ENCODE data around the gene GPRC5C. TPM values are rescaled to one million over a fixed set of nuclear protein-coding genes. Genes with fewer than 3 reads are reported as not detected.
A peak's percentile ranks its signal among the peaks of the same experiment; 100 is the strongest.

GPRC5C gene
- total RNA-seq, 1 experiment from 2014 or later: 15.5 TPM

GRCh38 chr17:74442291-74442669 is 10.4 kb downstream of the GPRC5C start:
- H3K79me2 ChIP-seq (ENCODE audit: insufficient read depth, low read length): no peaks in the 10 kb centered on the region

More at GRCh38 chr17:74442291-74442669, 10.4 kb downstream of the GPRC5C start:
- H3K9me3 ChIP-seq (ENCODE audit: control insufficient read depth, low read depth, low read length): no peaks in the 10 kb centered on the region
- H4K91ac ChIP-seq (ENCODE audit: insufficient read length, low read depth, low read length): no peak overlapping the region
- H2BK20ac ChIP-seq (ENCODE audit: low read depth, low read length, poor library complexity, severe bottlenecking): no peak overlapping the region
- no peak overlapping the region for H4K5ac ChIP-seq (ENCODE audit: insufficient read length, low read depth, low read length)
- no peak overlapping the region for H3T11ph ChIP-seq (ENCODE audit: low read length)
- H3K27ac ChIP-seq (ENCODE audit: insufficient read length, low read depth, low read length): no peak overlapping the region
- no peak overlapping the region for H3K18ac ChIP-seq (ENCODE audit: insufficient read length, low read depth, low read length)
- peaks cover 4 to 6% of the 10 kb centered on the region in 2 experiments; a peak in 4 of 5 replicates for H3K9me3 Mint-ChIP-seq
- H2BK12ac ChIP-seq (ENCODE audit: insufficient read length, low read depth, low read length): no peak overlapping the region
- no peaks in the 10 kb centered on the region for H3K23me2 ChIP-seq (ENCODE audit: insufficient read length, low read depth, low read length, poor library complexity, severe bottlenecking)
- H2AK5ac ChIP-seq (ENCODE audit: insufficient read length, low read length): no peak overlapping the region
- H3K23ac ChIP-seq (ENCODE audit: insufficient read length, low read depth, low read length): no peak overlapping the region
- no peaks in the 10 kb centered on the region; the same call in 1 of the 2 replicates for H3K4me1 ChIP-seq (ENCODE audit: insufficient read depth, low read length)
- H3K79me1 ChIP-seq (ENCODE audit: insufficient read depth, low read depth, low read length, poor library complexity, severe bottlenecking): no peaks in the 10 kb centered on the region
- H3K36me3 Mint-ChIP-seq (ENCODE audit: insufficient read depth in 1 of 3, low read depth in 3 of 3): peaks cover 4 to 33% (median 8%) of the 10 kb centered on the region in 3 experiments; a peak in 6 of 7 replicates
- H3K4ac ChIP-seq (ENCODE audit: low read depth, low read length): no peak overlapping the region
- peak overlapping the region in 1 of 2 experiments; percentile 9; a peak in 1 of 5 replicates for H3K4me3 Mint-ChIP-seq
- peak overlapping the region; percentile 12 for H3K4me2 ChIP-seq (ENCODE audit: insufficient read depth, insufficient read length, low read length)
- H4K8ac ChIP-seq (replicated peaks; ENCODE audit: insufficient read length, low read depth, low read length): no peak overlapping the region
- H3K9ac ChIP-seq (ENCODE audit: extremely low read depth, insufficient read length, low read length): no peak overlapping the region
- no CpG with 5 or more reads among the region's 6 CpGs for WGBS (ENCODE audit: extremely low coverage, insufficient read length, low lambda C conversion rate)
- no peak overlapping the region for H2BK15ac ChIP-seq (ENCODE audit: low read depth, low read length)
- peaks cover 19 to 29% of the 10 kb centered on the region in 2 experiments for H3K4me1 Mint-ChIP-seq
- TF ChIP-seq, protein P1, sequence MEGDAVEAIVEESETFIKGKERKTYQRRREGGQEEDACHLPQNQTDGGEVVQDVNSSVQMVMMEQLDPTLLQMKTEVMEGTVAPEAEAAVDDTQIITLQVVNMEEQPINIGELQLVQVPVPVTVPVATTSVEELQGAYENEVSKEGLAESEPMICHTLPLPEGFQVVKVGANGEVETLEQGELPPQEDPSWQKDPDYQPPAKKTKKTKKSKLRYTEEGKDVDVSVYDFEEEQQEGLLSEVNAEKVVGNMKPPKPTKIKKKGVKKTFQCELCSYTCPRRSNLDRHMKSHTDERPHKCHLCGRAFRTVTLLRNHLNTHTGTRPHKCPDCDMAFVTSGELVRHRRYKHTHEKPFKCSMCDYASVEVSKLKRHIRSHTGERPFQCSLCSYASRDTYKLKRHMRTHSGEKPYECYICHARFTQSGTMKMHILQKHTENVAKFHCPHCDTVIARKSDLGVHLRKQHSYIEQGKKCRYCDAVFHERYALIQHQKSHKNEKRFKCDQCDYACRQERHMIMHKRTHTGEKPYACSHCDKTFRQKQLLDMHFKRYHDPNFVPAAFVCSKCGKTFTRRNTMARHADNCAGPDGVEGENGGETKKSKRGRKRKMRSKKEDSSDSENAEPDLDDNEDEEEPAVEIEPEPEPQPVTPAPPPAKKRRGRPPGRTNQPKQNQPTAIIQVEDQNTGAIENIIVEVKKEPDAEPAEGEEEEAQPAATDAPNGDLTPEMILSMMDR (conservative IDR thresholded peaks at IDR 0.05): no peak
- H3K27me3 ChIP-seq (ENCODE audit: insufficient read depth, low read length): no peaks in the 10 kb centered on the region
- no peak overlapping the region for H3K56ac ChIP-seq (ENCODE audit: insufficient read length, low read depth, low read length)
- peaks cover 4% of the 10 kb centered on the region for H3K27me3 Mint-ChIP-seq (ENCODE audit: low read depth)
- H4K20me1 ChIP-seq (ENCODE audit: control insufficient read depth, insufficient read depth, insufficient read length): no peaks in the 10 kb centered on the region
- peak overlapping the region in 2 of 3 experiments; percentile 31 to 94; a peak in 3 of 7 replicates for H3K27ac Mint-ChIP-seq
- no peak for DNase-seq
- no peak overlapping the region for H2AFZ ChIP-seq (ENCODE audit: low read length)
- no peak overlapping the region for H3K14ac ChIP-seq (ENCODE audit: insufficient read depth, low read length)
- H2BK120ac ChIP-seq (ENCODE audit: low read depth, low read length, poor library complexity, severe bottlenecking): no peak overlapping the region
- no peak overlapping the region for H2BK5ac ChIP-seq (ENCODE audit: insufficient read length, low read length)

All from H9 (cell line).